Stimulated activated CD4-positive, alpha-beta T cell treated with anti-CD3 and anti-CD28 coated beads, Interleukin-4, amount 100 ng/mL, for 48 hours (primary cell): ENCODE data around the gene TMEM109.
"Not testable (repeated sequence)": the region's sequence is repeated elsewhere in the genome, so short reads cannot be mapped to it uniquely, and the experiment has no call there.

ENCODE experiments used
- DNase-seq, 2 donors: peaks; one replicate each; pipeline ENCODE4 v3.0.0-alpha.2; 2020; ENCODE audit warnings: low read depth in 2 of 2

The TMEM109 gene

DNA sequence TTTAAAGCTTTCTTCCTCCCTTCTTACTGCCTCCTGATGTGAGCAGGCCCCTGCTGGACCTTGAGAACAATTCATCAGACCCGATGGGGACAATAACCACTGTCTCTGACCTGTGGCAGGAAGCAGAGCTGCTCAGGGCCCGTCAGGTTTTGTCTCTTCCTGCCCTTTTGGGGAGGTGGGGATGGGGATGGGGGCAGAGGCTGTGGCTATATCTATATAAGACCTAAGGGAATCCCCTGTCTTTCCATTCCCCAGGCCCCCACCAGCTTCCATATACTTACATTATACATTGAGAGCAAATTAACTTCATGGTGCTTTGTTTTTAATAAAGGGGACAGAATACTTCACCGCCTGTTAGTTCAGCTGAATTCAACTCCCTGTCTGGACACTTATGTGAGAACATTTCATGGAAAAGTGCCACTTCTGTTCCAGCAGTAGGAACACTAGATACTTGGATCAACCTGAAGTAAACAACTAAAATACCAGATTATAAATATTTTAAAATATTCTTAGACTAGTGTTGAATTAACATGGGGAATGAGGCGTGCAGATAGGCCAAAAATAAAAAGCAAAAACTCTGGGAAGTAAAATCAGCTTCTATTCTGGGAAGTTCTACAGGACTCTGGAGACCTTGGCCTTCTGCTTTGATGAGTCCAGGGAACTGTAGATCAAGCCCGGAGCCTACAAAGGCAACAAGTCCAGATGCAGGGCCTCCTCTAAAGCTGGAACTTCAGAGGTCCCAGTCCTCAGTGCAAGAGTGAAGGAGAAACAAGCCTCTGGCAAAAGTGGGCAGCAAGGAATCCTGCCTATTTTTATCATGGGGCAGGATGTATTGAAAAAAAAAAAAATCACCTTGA, 35.5 kb upstream of the TMEM109 start:
- no peak for DNase-seq

DNA sequence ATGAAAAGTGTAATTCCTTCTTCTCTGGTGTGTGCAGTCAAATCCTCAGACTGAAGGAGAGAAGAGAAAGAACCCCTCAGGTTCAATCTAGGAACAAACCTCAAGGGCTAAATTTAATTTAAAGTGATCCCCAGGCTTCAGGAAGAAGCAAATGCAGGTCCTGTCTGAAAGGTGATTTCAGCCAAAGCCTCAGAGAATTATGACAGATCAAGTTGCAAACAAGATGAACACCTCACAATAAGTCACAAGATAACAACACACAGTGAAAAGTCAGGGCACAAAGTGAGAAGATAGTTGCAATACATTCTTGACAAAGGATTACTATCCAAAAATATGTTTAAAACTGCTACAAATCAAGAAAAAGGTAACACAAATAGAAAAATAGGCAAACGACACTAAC, 34.9 kb upstream of the TMEM109 start:
- no peak for DNase-seq

DNA sequence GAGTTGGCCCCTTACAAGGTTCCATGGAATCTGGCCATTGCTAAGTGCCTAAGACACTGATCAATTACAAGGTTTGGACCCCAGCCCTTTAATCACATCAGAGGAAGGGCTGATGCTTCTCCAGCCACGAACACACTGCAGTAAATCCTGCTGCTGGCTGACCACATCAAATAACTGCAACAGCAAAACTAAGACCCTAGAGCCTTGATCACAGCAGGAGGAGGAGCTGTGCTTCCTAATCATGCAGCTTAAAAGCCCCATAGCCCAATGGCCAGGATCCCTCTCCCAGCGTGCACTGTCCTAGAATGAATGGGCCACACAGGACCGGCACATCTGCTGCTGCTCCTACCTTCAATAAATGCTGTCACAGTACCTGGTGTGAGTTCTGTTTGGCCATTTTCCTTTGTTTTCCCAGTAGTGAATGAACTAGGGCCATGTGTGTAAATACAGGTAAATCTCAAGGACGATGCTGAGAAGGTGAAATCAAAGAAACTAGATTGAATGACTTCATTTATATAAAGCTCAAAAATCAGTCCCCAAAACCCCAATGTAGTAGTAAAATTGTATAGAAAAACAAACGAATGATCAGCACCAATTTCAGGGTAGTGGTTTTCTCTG, 33.9 kb upstream of the TMEM109 start:
- no peak for DNase-seq

DNA sequence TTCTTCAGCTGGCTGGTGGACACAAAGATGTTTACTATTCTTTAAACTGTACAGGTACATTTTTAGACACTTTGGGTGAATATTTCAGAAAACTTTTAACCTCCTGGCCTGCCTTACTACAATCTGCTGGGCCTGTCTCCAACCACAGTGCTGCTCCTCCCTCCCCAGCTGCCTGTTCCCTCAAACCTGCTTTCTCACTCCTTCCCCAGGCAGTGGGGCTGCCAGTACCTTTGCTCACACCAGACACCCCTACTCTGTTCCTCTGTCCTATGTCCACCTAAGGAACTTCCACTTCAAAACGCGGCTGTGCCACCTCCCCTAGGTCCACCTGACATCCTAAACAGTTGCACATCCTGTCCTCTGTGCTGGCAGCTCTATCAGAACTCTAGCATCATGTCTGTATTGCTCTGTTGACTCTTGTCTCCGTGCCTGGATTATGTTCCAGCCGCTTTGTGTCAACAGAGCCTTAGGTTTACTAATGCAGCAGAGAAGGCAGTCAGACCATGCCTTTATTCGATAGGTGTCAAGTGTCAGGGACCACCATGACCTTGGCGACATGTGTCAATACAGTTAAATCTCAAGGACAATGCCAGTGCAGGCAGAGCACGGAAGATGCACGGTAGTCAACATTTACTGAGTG, 33.2 kb upstream of the TMEM109 start:
- no peak for DNase-seq

DNA sequence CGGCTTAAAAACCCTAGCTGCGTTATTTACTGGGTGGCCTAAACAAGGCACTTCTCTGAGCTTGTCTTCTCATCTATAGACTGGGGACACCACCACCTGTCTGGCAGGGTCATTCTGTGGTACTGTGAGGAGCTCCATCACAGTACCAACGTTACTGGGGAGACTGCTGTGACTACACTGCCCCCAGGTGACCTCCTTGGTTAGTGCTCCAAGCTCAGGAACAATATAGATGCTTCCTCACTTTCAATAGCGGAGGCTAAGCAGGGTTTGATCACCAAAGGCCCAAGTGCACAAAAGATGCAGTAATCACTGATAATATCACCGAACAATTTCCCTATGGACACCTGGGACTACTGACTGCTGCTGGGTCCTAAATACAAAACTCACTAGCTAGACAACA, 26.4 kb upstream of the TMEM109 start:
- no peak for DNase-seq

DNA sequence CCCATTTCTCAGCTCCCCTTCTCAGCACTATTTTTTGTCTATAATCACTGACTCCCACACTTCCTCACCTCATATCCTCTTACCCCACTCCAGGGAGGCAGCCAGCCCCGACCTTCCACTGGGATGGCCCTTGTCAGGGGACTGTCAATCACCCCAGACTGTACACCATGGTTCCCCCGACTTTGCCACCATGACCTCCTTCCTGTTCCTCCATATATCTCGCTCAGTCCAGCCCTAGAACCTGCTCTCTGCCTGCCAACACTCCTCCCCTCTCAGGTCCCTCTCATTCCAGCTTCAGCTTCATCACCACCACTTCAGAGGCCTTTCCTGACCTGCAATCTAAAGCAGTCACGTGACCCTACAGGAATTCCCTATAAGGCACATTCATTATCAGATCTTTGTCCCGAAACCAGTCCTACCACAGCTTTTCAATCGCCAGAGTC, 24.1 kb upstream of the TMEM109 start:
- no peak for DNase-seq

DNA sequence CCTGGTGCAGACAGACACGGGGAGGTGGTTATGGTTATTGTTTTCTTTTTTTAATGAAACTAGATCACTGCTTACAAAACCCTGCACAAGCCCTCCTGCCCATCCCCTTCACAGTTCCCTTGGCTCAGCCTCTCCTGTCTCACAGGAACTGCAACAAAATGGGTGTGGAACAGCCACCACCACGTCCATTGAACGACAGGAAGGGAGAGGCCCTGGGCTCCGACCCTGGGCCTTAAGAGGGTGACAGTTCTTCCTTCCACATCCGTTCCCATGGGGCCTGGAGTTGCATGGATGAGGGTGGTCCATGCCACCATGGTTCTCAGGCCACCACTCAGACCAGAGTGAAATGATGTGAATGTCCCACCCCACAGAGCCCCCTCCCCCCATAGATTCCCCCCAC, 23.3 kb upstream of the TMEM109 start:
- DNase-seq: no peak

DNA sequence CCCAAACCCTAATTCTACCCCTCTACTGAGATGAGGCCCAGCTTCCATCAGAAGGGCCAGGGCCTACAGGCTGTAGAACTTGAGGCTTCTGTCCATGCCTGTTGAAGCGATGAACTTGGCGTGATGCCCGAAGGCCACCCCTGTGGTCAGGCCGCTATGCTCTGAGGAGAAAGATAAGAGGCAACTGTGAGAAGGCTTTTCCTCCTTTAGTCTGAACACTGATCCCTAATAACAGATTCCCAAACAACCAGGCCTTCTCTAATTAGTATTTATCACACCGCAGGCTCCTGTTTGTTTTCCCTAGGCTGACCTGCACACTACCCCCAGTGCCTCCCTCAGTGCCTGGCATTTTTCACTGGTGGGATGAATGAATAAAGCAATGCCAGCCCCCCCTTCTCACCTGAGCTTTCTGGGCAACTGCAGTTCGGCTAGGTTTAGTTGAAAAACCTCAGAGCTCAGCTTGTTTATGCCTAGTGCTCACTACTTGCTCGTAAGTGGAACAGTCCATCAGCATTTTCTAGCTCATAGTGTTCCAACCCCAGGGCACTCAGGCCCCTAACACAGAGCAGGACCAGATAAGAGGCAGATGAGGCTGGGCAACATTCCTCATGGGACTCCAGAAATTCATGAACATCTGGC, 22.7 kb upstream of the TMEM109 start:
- DNase-seq: no peak

DNA sequence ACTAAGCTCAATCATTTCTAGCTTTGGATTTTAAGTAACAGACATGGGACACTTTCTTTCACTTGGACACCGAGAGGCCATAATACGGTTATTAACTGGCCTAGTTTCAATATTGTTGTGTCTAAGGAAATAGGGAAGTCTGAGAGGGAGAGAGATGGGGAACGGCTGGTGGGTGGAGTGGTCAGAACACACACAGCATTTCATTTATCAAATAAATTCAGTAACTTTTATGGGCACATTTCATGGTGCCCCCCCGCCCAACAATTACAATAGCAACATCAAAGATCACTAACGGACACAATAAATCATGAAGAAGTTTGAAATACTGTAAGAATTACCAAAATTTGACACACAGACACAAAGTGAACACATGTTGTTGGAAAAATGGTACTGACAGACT, 18.3 kb upstream of the TMEM109 start:
- DNase-seq: no peak

DNA sequence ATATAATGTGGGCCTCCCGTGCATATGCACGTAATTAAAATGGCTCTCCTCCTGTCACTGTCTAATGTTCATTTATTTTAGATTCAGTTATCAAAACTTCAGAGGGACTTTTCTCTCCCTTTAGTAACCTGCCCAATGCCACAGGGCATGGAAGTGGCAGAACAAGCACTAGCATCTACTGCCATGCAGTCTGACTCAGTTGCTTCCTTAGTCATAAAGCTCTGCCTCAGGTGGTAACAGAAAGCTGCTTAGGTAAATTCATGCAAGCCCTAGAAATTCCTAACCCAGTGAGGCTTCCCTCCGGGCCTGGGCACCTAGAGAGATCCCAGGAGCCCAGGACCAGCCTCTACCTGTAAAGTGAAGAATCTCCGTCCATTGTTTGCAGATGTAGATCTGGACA, 16.5 kb upstream of the TMEM109 start:
- DNase-seq: no peak

DNA sequence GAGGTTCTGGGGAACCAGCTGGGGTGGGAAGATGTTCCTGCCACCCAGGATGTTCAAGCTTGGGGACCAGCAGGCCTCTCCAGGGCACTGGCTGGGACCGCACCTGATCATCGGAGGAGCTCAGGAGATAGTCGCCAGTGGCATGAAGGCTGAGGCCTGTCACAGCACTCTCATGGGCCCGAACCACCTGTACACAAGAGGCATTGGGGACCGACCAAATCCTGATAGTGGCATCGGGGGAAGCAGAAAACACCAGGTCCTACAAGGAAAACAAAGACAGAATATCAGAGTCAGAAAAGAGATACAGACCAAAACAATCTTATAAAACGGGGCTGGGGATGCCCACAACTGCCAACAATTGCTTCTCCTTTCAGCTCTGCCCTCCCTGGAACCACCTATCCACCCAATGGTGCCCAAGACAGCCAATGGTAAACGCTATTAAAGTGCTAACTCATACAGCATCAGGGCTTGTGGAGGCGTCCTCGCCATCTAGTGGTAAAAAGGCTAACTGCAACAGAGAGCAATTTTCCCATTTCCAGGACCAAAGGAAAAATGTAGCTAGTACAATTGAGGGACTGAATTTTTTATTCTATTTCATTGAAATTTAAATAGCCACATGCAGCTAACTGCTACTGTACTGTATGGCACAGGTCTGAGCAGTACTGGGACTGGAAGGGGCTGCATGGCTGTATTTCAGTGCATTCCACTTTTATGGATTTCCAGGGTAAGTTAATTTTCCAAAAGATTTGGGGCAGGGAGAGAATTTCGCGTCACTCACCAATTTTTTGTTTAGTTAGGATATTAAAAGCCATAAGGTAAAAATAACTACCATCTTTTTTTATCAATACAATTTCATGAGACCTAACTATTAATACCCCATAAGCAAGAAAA, 14.7 kb upstream of the TMEM109 start:
- DNase-seq: no peak

DNA sequence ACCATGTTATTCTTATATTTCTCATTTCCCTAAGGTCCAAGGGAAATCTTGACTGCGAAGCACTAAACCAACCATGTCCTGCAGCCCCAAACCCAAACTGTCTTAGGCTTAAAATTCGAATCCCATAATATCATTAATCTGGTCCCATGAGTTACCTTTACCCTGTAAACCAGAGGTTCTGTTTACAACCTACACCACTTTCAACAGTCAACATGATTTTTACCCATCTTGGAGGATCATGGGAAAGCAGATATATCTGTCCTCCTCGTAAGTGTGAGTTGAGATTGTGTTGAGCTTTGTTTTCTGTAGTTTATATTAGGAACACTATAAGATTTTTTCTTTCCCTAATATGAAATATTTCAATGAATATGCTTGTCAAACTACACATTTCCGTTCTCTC, 14.0 kb upstream of the TMEM109 start:
- no peak for DNase-seq

DNA sequence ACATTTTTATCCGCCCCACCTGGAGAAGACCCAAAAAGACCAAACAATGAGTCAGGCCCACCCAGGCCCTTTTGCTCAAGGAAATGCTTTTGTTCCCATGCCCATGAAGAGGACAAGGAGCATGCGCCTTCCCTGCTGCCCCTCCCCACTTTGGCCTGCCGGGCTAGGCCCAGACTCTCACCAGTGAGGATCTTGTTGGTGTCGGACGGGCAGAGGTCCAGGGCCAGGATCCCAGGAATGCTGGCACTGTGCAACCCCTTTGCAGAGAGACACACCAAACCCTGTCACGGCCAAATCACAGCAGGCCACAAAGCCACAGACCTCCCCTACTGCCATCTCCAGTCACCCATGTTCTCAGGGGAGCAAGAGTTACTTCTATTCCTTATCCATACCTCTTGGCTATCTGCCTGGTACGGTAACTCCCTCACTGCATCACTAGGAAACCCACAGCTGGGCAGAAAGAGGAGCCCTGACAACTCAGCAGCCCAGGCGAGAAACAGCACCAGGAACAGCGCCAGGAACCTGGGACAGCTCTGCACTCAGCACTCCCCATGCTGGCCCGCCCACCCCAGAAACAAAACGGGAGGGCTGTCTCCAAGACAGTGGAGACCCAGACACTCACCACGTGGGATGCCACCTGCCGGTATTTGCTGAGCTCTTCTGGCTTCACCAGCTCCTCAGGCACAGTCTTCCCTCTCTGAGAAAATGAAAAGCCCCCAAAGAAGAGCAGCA, 13.1 kb upstream of the TMEM109 start:
- DNase-seq: no peak

DNA sequence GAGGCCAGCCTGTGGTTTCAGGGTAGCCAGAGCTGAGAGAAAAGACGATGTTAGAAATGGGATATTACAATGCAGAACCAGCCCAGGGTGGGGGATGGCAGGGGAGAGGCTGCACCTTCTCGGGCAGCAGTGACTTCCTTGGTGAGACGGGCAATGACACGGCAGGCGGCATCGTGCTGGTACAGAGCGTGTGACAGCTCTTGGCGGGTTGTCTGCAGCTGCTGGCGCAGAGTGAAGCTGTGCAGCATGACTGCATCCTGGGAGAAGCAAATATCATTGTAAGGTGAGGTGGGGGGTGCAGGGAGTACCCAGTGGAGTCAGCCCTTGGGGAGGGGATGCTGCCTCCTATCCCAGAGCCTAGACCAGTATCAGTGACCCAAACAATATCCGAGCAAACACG, 11.3 kb upstream of the TMEM109 start:
- no peak for DNase-seq

DNA sequence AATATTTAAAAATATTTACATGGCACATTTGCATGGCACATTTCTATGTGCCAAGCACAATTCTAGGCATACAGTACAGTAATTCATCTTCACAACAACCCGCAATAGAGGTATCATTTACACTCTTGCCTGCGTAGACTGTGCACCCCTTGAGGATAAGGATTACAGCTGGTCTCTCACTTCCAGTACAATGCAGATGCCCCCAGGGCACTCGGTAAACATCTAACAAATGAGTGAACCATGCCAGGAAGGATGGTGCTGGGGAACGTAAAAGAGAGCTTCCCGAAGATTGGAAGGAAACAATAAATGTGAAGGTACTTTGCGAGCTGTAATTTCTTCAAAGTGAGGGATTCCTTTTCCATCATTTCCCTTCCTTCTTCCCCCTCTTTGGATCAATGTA, 8.9 kb upstream of the TMEM109 start:
- DNase-seq: no peak

DNA sequence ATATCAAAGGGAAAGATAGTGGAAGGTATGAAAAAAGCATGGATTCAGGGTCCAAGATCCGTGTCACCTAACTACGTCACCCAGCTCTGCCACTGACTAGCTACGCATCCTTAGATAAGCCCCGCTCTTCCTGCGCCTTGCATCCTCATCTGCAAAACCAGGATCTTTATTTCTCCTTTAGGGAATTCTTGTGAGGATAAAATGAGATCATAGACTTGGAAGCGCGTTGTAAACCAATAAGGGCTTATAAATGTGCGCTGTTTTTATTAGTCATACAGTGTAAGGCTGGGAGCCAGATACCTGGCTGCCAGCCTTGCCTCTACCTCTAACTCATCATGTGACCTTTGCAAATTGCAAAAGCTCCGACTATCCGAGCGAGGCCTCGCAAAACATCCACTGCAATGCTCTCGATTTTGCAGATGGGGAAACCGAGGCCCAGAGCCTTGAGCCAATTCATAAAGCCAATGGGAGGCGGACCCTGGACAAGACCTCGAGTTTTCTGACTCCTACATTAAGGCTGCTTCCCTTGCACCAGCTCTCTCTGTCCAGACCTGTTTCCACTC, 8.3 kb upstream of the TMEM109 start:
- no peak for DNase-seq

DNA sequence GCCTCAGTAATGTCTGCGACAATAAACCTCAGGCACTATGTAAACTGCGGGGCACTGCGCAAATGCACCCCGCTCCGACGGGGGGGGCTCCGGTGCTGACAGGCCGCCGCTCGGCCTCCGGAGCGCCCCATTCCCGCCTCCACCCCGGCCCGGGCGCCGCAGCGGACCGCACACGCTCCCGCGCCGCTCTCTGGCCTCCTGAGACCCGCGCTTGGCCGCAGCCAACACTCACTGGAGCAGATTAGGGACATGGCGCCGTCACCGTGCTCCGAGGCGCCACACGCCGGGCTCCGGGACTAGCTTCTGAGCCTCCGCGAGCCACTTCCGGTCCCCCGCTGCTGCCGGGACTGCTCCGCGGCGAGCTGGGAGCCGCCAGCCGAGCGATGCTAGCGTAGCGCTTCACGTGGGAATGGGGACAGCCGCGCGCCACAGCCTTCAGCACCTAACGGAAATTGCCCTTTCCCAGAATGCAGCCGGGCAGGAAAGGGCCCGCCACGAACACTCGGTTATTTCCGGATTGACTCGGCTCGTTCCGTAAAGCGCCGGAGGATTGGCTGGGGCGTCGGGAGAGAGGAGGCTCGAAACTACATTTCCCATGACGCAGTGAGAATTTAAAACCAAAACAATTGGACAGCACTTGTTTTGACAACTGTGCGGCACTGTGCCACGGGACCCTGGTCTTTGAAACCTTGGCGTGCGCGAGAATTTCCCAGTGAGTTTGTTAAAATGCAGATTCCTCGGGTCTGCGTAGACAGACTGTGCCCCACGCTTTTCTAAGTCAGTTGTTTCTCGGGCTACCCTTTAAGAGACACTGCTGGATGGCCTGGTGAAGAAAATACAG, 7.6 kb upstream of the TMEM109 start, which contains the start of gene PRPF19:
Gene PRPF19, minus strand, starts transcription at position 454 of the 841 bp plus-strand sequence. Its CDS starts 203 bp downstream, at position 251.
- peak; percentile 97 to 99 for DNase-seq

DNA sequence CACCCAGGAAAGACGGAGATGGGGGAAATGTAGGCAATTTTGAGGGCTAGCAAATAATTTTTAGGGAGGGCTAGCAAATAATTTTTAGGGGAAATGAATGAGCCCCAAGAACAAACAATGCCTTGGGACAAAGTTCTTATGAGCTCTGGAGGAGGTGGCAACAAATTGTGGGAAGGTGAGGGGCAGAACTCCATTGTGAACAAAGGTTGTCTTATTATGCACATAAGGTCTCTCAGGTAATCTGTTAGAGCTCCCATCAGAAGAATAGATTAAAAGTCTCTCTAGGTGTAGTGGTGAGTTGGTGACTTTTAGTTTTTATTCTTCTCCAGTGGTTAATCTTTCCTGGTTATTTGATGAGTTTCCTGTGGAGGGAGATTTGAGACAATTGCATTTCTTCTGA, 5.2 kb upstream of the TMEM109 start:
- no peak for DNase-seq

DNA sequence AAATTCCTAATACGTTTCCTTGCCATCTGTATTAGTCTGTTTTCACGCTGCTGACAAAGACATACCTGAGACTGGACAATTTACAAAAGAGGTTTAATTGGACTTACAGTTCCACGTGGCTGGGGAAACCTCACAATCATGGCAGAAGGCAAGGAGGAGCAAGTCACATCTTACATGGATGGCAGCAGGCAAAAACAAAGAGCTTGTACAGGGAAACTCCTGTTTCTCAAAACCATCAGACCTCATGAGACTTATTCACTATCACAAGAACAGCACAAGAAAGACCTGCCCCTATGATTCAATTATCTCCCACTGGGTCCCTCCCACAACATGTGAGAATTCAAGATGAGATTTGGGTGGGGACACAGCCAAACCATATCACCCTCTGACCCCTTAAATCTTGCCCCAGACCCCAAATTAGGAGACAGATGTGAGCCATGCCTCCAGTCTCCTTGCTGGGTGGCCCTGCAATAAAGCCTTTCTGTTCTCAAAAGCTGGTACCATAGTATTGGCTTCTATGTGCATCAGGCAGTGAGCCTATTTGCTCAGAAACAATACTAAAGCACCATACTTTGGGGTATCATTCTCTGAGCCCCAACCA, 4.2 kb upstream of the TMEM109 start:
- DNase-seq: not testable (repeated sequence)
